HS-27A (cell line): ENCODE measurements around the gene ARHGEF19.
"Not testable (repeated sequence)": the region's sequence is repeated elsewhere in the genome, so short reads cannot be mapped to it uniquely, and the experiment has no call there.

Experiments
- DNase-seq: peaks from one replicate; pipeline ENCODE4 v3.0.0-alpha.2; 2012; ENCODE audit warnings: low read depth, missing footprints

ARHGEF19 gene

DNA sequence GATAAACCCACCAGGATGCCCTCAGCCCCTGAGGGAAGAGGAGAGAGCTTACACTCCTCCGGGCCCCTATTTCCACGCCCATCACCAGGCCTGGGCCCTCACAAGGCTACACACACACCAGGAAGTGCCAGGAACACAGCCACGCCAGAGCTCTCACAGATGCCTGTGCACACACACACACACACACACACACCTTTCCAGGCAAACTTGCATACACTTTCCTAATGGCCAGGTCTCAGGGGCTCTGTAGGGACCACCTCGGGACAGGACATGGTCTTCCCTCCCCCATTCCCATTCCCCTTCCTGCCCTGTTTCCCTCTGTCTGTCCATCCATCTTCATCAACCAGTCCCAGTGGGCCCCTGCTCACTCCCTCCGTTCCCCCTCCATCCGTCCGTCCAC lies 46.9 kb downstream of the ARHGEF19 start:
- no peak for DNase-seq

DNA sequence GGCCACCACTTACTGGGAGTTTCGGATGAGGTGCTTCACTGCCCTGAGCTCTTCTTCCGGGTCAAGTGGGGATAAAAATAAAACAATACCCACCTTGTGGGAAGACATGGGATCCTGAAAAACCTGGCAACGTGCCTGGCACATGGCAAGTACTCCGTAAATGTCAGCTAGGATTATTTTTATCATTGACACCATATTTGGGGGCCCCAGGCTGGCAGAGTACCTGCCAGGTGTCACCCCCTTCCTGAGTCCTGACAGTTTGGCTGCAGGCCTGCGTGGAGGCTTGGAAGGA lies 47.4 kb downstream of the ARHGEF19 start:
- DNase-seq: no peak

DNA sequence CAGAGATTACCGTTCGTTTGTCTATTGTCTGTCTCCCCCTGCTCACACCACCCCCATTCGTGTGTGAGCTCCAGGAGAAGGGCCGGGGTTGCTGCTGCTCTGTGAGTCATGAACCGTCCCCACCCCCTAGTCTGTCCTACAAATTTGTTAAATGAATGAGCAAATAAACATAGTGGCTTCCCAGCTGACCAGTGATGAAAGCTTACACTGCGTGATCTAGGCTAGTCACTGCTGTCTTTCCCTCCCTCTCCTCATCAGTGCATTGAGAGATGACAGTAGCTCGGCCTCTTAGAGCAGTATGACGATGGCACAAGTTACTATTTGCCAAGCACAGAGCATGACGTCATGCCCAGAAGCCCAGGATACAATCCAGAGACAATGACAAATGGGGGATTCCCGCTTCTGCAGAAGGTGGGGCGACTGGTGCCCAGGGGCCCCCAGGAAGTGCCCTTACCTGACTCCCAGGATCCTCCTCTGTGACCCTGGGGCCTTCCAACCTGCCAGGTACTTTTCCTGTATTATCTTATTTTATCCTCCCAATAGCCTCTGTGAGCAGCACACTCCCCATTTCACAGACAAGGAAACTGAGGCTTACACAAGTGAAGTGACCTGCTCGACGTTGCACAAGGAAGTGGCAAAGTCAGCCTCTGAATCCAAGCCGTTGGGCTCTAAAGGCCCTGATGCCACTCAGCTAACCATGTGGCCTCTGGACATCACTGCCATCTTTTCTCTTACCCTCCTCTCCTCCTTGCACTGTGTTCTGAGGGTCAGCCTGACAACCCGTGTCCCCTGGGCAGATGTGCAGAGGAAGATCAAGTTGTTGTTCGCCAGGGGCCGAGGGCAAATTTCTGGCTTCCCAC lies 48.0 kb downstream of the ARHGEF19 start:
- no peak for DNase-seq

DNA sequence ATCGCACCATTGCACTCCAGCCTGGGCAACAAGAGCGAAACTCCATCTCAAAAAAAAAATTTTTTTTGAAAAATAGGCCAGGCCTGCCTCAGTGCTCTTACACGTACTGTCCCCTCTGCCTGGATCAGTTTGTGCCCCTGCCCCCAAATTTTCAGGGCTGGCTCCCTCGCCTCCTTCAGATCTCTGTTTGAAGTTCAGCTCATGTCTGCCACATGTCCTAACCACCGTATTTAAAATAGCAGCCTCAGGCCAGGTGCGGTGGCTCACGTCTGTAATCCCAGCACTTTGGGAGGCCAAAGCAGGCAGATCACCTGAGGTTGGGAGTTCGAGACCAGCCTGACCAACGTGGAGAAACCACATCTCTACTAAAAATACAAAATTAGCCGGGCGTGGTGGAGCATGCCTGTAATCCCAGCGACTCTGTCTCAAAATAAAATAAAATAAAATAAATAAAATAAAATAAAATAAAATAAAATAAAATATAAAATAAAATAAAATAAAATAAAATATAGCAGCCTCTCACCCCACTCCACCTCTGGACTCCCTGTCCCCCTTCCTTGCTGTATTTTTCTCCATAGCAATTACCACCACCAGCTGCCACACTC lies 48.7 kb downstream of the ARHGEF19 start:
- DNase-seq: not testable (repeated sequence)

DNA sequence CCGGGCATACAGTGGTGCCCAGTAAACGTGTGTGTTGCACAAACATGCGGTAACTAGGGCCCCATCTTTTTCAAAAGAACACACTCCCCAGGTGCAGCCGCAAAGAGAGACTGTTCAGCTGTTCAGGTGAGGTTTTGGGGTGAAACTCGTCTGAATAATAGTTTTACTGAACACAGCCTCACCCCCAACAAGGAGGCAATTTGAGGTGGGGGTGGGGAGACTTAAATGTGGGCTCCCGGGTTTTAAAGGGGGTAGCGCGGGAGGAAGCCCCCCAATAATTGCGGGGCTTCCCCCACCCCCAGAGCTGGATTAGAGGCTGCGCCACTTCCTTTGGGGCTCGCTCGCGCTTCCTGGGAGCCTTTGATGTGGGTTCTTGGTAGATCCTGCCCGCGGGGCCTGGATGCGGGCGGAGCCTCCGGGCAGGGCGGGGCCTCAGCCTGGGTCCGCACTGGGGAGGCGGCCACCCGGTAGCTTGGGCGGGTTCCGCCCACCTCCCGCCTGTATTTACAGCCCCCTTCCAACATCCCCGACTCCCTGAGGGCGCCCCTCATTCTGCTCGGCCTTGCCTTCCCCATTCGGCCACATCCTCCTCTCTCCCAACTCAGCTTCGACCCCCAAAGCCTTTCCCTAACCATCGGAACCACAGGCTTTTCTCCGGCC lies 50.2 kb downstream of the ARHGEF19 start:
- DNase-seq: no peak

DNA sequence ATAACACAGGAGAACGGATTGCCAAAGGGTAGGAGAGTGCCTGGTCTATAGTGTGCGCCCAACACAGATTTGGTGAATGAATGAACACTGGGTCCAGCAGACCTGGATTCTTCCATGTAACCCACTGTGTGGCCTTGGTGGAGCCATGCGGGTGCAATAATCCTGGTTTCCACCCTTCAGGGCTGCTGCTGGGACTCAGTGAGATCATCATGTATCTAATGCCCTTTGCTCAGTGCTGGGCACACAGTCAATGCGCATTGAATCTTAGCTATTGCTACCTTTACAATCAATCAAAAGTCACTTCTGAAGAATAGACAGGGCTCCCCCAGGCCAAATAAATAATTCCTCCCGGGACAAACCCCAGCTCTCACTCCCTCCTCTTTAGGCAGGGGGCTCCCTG lies 50.7 kb downstream of the ARHGEF19 start:
- no peak for DNase-seq

DNA sequence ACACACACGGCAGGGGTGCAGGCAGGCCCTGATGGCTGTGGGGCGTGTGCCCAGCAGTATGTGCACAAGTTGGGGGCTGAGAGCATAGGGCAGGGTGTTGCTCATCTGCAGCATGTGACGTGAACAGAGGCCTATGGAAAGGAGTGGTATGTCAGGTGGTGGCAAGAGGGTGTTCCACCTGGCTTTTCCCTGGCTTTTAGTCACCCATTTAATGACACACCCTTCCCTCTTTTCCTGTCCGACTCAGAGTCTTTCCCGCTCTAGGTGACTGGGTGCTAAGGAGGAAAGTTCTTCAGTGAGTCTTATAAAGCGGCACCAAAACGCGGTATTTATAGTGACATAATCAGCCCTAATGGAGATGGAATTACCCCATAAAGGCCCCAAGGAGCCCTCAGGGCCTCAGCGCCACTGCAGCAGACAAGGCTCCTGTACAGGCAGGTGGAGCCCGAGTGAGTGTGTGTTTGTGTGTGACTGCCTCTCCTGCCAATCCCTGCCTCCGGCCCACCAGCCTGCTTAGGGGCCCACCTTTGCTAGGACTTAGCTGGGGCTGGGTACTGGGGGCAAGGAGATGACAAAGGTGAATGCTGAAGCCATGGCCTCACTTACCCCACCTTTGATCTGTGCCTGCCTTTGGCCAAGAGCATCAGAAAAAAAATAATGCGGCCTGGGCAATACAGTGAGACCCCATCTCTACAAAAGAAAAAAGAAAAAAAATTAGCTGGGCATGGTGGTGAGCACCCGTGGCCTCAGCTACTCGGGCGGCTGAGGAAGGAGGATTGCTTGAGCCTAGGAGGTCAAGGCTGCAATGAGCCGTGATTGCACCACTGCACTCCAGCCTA lies 53.2 kb downstream of the ARHGEF19 start:
- no peak for DNase-seq

DNA sequence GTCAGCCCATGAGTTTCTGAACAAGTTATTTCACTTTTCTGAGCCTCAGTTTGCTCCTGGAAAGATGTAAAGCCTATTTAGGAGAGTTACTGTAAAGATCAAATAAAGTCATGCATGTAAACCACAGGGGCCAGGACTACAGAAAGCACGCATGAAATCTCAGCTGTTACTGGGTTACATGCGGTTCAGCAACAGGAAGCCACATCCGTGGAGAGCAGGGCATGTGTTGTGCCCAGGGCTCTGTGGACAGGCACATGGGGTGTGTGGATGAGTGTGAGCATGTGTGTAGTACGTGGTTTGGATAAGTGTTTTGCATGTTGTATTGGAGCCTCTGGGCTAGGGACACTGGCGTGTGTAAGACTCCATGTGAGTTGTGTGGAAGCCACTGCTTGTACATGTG lies 54.4 kb downstream of the ARHGEF19 start:
- no peak for DNase-seq

DNA sequence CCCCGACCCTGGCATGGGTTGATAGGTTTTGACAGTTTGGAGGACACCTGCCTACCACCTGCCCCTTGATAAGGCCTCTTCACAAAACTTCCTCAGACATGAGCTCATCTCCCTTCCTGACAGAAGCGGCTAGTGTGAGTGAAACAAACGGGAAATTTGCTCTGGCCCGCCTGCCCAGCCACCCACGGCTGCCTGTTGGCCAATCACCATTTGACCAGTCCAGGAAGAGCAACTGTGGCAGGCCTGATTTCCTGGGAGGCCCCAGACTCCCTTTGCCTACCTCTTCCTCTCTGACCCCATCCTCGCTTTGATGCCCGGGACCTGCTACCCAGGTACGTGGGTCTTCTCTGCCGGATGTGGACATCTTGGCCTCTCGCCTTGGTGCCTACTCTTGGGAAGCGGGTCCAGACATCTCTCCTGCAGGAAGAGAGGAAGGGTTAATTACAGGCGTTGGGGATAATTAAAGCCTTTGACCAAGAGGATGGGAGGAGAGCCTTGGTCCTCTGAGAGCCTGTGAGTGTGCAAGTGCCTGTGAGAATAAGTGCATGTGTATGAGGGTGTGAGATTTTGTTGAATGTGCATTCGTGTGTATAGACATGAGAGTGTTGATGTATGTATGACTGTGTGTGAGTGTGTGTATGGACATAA lies 55.5 kb downstream of the ARHGEF19 start:
- DNase-seq: no peak

DNA sequence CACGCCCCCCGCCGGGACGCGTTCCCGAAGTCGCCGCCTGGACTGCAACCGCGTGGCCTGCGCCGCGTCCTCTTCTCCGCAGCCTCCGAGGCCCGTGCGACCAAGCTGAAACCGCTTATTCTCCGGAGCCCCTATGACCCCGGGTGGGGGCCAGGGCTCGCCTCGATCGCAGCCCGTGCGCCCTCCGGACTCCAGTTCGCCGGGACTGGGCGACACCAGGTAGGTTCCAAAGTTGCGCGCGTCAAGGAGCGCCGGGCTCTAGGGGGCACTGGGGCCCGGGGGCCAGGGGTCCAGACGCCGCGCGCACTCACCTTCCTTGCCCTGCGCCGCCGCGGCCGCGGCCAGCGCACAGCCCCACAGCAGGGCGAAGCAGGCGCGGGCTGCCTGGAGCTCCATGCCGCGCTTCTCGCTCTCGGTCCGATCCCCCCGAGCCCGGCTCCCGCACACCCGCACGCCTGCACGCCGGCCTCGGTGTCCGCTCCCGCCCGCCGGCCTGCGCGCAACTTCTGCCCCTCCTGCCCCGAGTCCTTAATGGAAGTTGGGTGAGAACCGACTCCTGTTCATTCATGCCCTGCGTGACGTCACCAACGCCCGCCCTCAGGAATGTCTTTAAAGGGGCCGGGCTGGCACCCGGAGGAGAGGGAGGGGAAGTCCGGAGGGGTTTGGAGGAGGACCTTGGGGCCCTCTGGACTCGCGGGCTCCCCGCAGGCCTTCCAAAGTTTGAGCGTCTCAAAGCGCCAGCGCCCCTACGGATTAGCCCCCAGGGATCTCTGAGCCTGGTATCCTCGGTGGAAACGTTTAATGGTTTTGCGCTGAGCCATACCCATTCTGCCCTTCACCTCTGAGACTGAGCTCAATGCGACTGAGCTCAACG lies 56.7 kb downstream of the ARHGEF19 start, which contains the start of gene EPHA2:
TSS of gene EPHA2 (minus strand) at position 533 of the 874 bp plus-strand sequence. CDS start at position 396, 137 bp downstream.
- DNase-seq: peak; percentile 83

DNA sequence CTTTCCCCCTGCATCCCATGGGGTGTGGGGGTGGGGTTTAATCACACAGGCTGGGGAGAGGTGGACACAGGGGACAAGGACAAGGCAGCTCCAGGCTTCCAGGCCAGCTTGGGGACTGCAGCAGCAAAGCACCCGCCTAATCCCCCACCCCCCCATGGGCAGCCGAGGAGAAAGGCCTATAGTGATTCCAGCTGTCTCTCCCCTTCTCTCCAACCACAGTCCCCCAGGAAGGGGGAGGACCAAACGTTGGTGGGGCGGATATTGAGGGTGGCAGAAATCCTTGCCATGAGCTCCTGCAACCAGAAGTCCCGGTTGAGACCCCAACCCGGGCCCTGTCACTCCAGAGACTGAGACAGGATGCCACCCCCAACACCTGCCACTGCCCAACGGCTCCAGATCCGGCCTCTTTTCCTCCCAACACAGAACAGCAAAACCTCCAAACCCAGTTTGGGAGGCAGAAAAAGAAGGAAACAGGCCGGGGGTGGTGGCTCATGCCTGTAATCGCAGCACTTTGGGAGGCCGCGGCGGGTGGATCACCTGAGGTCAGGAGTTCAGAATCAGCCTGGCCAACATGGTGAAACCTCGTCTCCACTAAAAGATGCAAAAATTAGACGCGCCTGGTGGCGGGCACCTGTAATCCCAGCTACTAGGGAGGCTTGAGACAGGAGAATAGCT lies 58.3 kb downstream of the ARHGEF19 start:
- no peak for DNase-seq

DNA sequence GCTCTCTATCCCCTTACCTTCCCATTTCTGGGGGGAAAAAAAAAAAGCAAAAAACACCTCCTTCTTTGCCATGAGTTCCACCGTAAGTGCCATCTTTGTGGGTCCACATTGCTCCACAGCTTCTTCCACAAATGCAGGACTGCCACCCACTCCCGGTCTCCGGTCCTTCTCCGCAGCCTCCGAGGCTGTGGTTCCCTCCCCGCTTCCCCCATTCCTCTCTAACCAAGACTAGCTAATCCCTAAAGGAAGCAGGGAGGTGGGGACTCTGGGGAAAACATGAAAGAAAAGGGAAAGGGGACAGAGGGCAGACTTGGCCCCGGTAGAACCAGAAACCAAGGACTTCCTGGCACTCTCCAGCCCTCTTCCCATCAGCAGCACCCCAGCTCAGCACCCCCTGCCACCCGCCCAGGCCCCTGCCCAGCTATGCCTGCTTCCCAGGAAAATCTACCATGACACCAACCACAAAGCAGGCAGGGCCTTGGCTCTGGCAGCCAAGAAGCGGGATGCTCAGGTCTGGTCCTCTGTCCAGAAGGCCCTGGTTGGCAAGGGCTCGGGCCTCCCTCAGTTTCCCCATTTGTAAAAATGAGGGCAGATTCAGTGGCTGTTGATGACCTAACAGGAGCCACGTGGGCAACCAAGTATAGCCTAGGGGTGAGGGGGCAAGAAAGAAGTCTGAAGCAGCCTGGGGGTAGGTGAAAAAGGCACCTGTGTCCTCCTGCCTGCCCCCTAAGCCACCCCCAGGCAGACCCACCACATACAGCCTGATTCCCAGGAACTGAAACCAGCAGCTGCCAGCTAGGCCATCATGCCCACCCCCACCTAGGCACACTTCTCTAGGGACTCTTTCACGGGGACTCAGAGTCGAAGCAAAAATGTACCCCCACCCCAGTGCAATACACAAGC lies 59.1 kb downstream of the ARHGEF19 start:
- DNase-seq: no peak

DNA sequence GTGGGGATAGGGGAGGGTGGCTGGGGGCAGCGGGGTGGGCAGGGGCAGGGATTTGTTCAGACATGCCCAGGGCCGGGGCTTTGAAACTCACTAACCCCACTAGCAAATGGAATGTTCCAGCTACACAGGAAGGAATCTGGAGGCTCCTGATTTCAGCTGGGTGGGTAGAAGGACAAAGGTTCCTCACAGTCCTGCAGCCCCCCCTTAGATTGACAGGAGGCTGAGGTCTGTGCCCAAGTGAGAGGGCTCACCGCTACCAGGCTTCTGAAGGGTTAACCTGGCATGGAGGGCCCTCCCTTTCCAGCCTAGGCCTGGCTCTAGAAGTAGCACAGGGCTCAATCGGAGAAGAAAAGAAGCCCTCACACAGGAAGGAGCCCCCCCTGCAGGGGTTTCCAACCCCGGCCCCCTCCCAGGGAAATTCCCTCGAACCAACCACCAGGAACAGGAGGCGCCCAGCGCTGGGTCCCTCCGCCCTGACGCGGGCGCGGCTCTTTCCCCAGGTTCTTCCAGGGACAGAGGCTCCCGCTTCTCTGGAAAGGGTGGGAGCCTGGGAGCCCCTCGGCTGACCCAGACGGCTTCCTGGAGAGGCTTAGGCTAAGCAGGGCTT lies 59.9 kb downstream of the ARHGEF19 start:
- DNase-seq: no peak

DNA sequence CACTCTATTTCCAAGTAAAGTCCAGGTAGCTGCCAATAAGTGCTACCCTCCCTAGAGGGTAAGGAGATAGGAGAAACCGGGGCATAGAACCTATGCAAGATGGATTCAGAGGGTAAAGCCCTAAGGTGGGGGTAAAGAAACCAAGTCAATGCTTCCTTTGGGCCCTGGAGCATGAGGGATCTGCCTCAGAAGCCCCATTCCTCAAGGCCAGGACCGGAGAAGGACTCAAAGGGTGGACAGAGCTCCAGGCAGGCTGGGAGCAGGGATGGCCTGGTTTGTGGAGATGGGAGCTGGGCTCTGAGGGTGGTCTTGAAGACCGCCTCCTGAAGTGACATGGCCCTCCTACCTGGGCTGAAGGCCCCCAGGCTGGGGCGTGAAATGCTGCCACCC lies 60.5 kb downstream of the ARHGEF19 start:
- no peak for DNase-seq

DNA sequence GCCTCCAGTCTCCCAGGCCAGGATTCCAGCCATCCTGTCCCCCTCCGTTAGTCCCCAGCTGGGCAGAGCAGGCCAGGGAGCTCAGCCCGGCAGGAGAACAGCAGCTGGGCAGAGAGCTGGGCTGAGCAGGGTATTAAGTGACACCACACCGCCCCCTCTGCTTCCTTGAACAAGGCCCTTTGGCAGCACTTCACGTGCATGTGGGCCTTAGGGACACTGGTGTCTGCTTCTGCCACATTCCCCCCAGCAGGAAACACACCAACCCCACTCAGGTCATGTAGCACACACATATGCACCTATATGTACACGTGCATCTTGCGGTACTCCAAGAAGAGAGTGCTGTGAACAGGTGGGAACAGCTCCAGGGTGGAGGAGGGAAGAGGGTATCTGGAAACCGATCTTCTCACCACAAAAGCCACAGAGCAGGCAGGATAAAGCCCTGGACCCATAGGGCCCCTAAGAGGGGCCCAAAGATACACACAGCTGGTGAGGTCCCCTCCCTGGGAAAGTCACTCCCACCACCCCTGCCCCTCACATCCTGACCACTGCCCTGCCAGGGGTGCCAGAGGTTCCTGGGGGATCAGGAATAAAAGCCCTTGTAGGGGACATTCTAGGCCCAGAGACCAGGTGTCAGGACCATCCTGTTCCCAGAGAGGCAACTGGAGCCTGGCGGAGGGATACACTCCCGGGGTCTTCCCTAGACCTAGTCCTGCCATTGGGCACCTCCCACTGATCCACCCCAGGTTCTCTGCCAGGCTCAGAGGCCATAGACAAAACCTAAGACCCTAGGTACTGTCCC lies 61.1 kb downstream of the ARHGEF19 start:
- peak; percentile 51 for DNase-seq

DNA sequence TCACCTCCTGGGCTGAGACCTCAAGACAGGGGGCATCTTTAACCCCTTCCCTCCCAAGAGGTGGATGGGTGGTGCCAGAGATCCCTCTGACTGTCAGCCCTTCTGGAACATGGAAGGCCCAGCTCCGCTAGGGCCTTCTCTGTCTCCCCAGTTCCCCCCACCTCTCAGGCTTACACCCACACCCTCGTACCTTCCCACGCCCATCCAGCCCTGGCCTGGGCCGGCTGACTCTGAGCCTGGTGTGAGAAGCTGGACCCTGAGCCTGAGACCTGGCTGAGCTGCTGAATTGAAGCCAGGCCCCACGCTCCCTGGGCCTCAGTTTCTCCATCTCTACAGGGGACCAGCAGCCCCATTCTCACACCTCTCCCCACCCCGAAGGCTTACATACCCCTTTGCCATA lies 61.9 kb downstream of the ARHGEF19 start:
- DNase-seq: no peak

DNA sequence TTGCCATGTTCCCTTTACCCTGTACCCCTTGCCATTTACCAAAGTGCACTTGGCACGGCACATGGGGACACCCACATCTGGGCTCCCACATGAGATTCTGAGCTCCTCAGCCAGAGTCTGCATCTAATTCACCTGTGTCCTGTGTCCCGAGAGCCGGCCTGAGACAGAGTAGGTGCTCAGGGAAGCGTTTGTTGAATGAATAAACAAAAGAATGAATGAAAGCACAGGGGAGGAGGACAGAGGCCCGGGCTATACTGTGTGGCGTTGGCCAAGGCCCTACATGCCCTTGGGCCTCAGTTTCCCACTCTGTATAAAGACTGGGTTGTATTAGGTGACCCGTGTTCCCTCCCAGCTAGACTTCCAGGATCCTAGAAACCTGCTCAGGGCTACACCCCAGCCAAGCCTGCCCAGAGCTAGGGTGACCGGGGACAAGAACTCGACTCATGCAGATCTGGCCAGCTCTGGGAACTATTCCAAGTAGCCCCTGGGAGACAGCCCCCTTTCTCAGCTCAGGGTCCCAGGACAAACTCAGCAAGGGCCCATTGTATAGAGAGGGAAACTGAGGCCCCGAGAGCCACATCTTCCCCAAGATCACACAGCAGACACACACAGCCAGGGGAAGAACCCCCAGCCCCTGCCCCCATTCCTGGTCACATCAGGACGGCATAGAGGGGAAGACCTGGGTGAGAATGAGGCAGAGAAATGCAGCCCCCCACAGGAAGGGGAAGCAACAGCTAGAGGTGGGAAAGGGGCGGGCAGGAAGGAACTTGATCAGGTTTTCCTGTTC lies 62.6 kb downstream of the ARHGEF19 start:
- no peak for DNase-seq
